Measurements from ENCODE around the gene RELB. TPM values are rescaled to one million over a fixed set of nuclear protein-coding genes. Genes with fewer than 3 reads are reported as not detected.

The RELB gene
- total RNA-seq, 1 experiment from 2014 or later, result 11.9 TPM

DNA sequence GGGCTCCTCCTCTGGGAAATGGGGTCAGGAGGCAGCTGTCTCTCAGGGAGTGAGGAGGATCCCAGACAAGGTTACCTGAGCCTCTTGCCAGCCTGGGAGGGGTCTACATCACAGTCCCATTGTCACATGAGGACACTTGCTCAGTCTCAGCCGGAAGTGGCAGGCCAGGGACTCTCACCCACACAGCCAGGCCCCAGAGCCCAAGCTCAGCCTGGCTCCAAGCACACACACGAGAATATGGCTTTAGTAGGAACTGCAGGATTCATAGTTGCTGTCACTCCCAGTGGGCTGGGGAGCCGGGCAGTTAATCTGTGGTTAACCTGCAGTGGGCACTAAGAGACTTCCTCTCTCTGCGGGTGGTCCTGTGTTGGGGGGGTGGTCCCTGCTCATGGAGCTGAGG, 15.8 kb upstream of the RELB start:
- TF ChIP-seq CTCF (conservative IDR thresholded peaks at IDR 0.05; ENCODE audit: low read depth, low read length) (no peak), EZH2 (IDR thresholded peaks at IDR 0.05; ENCODE audit: borderline replicate concordance, low read depth, low read length, poor library complexity, severe bottlenecking) (no peak)
- peaks cover 20% of the 10 kb centered on the region for H3K36me3 ChIP-seq (ENCODE audit: insufficient read depth, low read length, poor library complexity, severe bottlenecking)
- H3K4me3 ChIP-seq (ENCODE audit: low read depth, low read length, poor library complexity, severe bottlenecking), result no peak overlapping the region
- no peaks in the 10 kb centered on the region for H3K4me1 ChIP-seq (ENCODE audit: insufficient read depth, low read length, poor library complexity, severe bottlenecking)
- intact Hi-C loops (cut with micrococcal nuclease; ENCODE audit: unreplicated experiment), result no loop called here
- CTCF ChIA-PET, result no interaction called here
- DNase-seq (ENCODE audit: low spot score), result no peak
- POLR2A ChIA-PET (ENCODE audit: low non-redundant PET), result no interaction called here
- no TSS peak for BruUV-seq (replicated peaks)
- no peaks in the 10 kb centered on the region for H3K27me3 ChIP-seq (replicated peaks; ENCODE audit: insufficient read depth, low read depth, low read length, poor library complexity)
- no peak overlapping the region for H3K27ac ChIP-seq (ENCODE audit: low read depth, low read length, poor library complexity, severe bottlenecking)
- H3K9me3 ChIP-seq (ENCODE audit: low read depth, low read length, poor library complexity, severe bottlenecking), result no peaks in the 10 kb centered on the region

- DNase-seq (ENCODE audit: low spot score), result no peak
- BruUV-seq (replicated peaks), result no TSS peak
- ChIA-PET CTCF (no interaction called here), POLR2A (ENCODE audit: low non-redundant PET) (no interaction called here)
- intact Hi-C loops (cut with micrococcal nuclease; ENCODE audit: unreplicated experiment), result no loop called here
- Histone ChIP-seq H3K27ac (ENCODE audit: low read depth, low read length, poor library complexity, severe bottlenecking) (no peak overlapping the region), H3K4me3 (ENCODE audit: low read depth, low read length, poor library complexity, severe bottlenecking) (no peak overlapping the region), H3K4me1 (ENCODE audit: insufficient read depth, low read length, poor library complexity, severe bottlenecking) (no peaks in the 10 kb centered on the region), H3K9me3 (ENCODE audit: low read depth, low read length, poor library complexity, severe bottlenecking) (no peaks in the 10 kb centered on the region), H3K36me3 (ENCODE audit: insufficient read depth, low read length, poor library complexity, severe bottlenecking) (peaks cover 28% of the 10 kb centered on the region), H3K27me3 (replicated peaks; ENCODE audit: insufficient read depth, low read depth, low read length, poor library complexity) (no peaks in the 10 kb centered on the region)
- TF ChIP-seq CTCF (conservative IDR thresholded peaks at IDR 0.05; ENCODE audit: low read depth, low read length), result no peak
Observed at GRCh38 chr19:44986389-44986788, 14.9 kb upstream of the RELB start.

GRCh38 chr19:44987148-44987675, 14.1 kb upstream of the RELB start:
- H3K36me3 ChIP-seq (ENCODE audit: insufficient read depth, low read length, poor library complexity, severe bottlenecking), result peaks cover 29% of the 10 kb centered on the region

More at GRCh38 chr19:44987148-44987675, 14.1 kb upstream of the RELB start:
- Histone ChIP-seq H3K9me3 (ENCODE audit: low read depth, low read length, poor library complexity, severe bottlenecking) (no peaks in the 10 kb centered on the region), H3K27me3 (replicated peaks; ENCODE audit: insufficient read depth, low read depth, low read length, poor library complexity) (no peaks in the 10 kb centered on the region), H3K27ac (ENCODE audit: low read depth, low read length, poor library complexity, severe bottlenecking) (no peak overlapping the region), H3K4me3 (ENCODE audit: low read depth, low read length, poor library complexity, severe bottlenecking) (no peak overlapping the region), H3K4me1 (ENCODE audit: insufficient read depth, low read length, poor library complexity, severe bottlenecking) (no peaks in the 10 kb centered on the region)
- ChIA-PET CTCF (no interaction called here), POLR2A (ENCODE audit: low non-redundant PET) (no interaction called here)
- DNase-seq (ENCODE audit: low spot score), result no peak
- BruUV-seq (replicated peaks), result no TSS peak
- TF ChIP-seq CTCF (conservative IDR thresholded peaks at IDR 0.05; ENCODE audit: low read depth, low read length) (no peak), EZH2 (IDR thresholded peaks at IDR 0.05; ENCODE audit: borderline replicate concordance, low read depth, low read length, poor library complexity, severe bottlenecking) (no peak)
- intact Hi-C loops (cut with micrococcal nuclease; ENCODE audit: unreplicated experiment), result no loop called here

All from A673 (cell line).